Measurements from ENCODE around the gene SLC39A5.
"Not testable (repeated sequence)": the region's sequence is repeated elsewhere in the genome, so short reads cannot be mapped to it uniquely, and the experiment has no call there.

Gene SLC39A5

GRCh38 chr12:56272468-56272867, 42.6 kb downstream of the SLC39A5 start:
- not testable (repeated sequence) for DNase-seq (ENCODE audit: extremely low read depth in 1 of 2, low read depth in 1 of 2)

GRCh38 chr12:56274299-56274698, 44.4 kb downstream of the SLC39A5 start:
- DNase-seq (ENCODE audit: extremely low read depth in 1 of 2, low read depth in 1 of 2): no peak

GRCh38 chr12:56278905-56279304, 49.1 kb downstream of the SLC39A5 start:
- no peak for DNase-seq (ENCODE audit: extremely low read depth in 1 of 2, low read depth in 1 of 2)

- no peak for DNase-seq (ENCODE audit: extremely low read depth in 1 of 2, low read depth in 1 of 2)
These were observed 51.0 kb downstream of the SLC39A5 start for GRCh38 chr12:56280849-56281248.

GRCh38 chr12:56282030-56282429, 52.2 kb downstream of the SLC39A5 start:
- DNase-seq (ENCODE audit: extremely low read depth in 1 of 2, low read depth in 1 of 2): no peak

- no peak for DNase-seq (ENCODE audit: extremely low read depth in 1 of 2, low read depth in 1 of 2)
These were observed 52.7 kb downstream of the SLC39A5 start for GRCh38 chr12:56282579-56282978.

- not testable (repeated sequence) for DNase-seq (ENCODE audit: extremely low read depth in 1 of 2, low read depth in 1 of 2)
These were observed 54.4 kb downstream of the SLC39A5 start for GRCh38 chr12:56284263-56284662.

- no peak for DNase-seq (ENCODE audit: extremely low read depth in 1 of 2, low read depth in 1 of 2)
These were observed 56.4 kb downstream of the SLC39A5 start for GRCh38 chr12:56286044-56286830.

Measured in stimulated activated CD8-positive, alpha-beta memory T cell treated with anti-CD3 and anti-CD28 coated beads, Interleukin-7, amount 100 ng/mL, for 48 hours (primary cell).